A549 (cell line): ENCODE results near the gene NBL1. TPM values are rescaled to one million over a fixed set of nuclear protein-coding genes. Genes with fewer than 3 reads are reported as not detected.

Experiments
- ATAC-seq, 2 experiments: fragments of 200-7000 bp in 1 of 2; fragments of >200 bp in 1 of 2; cut with Nextera tagmentation in 1 of 2; cut with Tn5 transposase in 1 of 2; 3 replicates each; pipeline versions ENCODE4 v1.8.0 to v1.9.1; 2018 to 2020; ENCODE audit warnings: mild to moderate bottlenecking in 1 of 2, moderate library complexity in 1 of 2
- CTCF ChIA-PET: fragments of 300-600 bp; sonication (Branson Sonifier 250); formaldehyde crosslinking; extraction: SDS; loops from one replicate; lab custom pipeline; 2021; ENCODE audit warnings: antibody characterized with exemption, inconsistent platforms; lab: Yijun Ruan, JAX
- POLR2A ChIA-PET: fragments of 350-600 bp; formaldehyde crosslinking; extraction: SDS; loops from one replicate; lab custom pipeline; 2021; ENCODE audit warnings: antibody characterized with exemption, inconsistent platforms; lab: Yijun Ruan, JAX
- DNase-seq, 2 experiments: peaks; one replicate each; pipeline versions ENCODE4 v3.0.0 to v3.0.0-alpha.2; 2011 to 2016; ENCODE audit warnings: low read depth in 1 of 2, low spot score in 1 of 2
- FAIRE-seq: peaks from 2 replicates; lab custom pipeline; 2011; peaks lifted over from hg19 to GRCh38; lab: Jason Lieb, UNC
- H3K27ac ChIP-seq, 2 experiments: fragments of >200 bp; sonication (Bioruptor Twin); formaldehyde crosslinking; 3 replicates each; pipeline ENCODE4 v1.5.1; 2016 to 2017
- H3K4me1 ChIP-seq: fragments of >200 bp; sonication (Bioruptor Twin); formaldehyde crosslinking; 3 replicates; pipeline ENCODE4 v1.6.1; 2016
- H3K4me2 ChIP-seq: fragments of >200 bp; sonication (Bioruptor Twin); formaldehyde crosslinking; 3 replicates; pipeline ENCODE4 v1.6.1; 2016
- H3K4me3 ChIP-seq: fragments of >200 bp; sonication (Bioruptor Twin); formaldehyde crosslinking; 3 replicates; pipeline ENCODE4 v1.5.1; 2016
- H3K9me3 ChIP-seq: fragments of >200 bp; sonication (Bioruptor Twin); formaldehyde crosslinking; 3 replicates; pipeline ENCODE4 v1.6.1; 2016
- CBX2 ChIP-seq: fragments of 200-600 bp; sonication (generic); IDR thresholded peaks from 2 replicates; pipeline ENCODE4 v1.6.1; 2016; ENCODE audit warnings: low read depth, mild to moderate bottlenecking, borderline replicate concordance
- CEBPB ChIP-seq, 2 experiments: fragments of >200 bp in 1 of 2; sonication (Bioruptor Twin) in 1 of 2; formaldehyde crosslinking in 1 of 2; IDR thresholded peaks; 2 replicates each; pipeline ENCODE4 v1.6.1; 2012 to 2016
- EHMT2 ChIP-seq: fragments of 200-600 bp; sonication (generic); IDR thresholded peaks from 2 replicates; pipeline ENCODE4 v1.6.1; 2016; ENCODE audit warnings: antibody characterized with exemption, low read depth, mild to moderate bottlenecking, moderate library complexity
- EP300 ChIP-seq, 2 experiments: fragments of >200 bp; sonication (Bioruptor Twin); formaldehyde crosslinking; IDR thresholded peaks; 2 replicates in 1 of 2; 3 replicates in 1 of 2; pipeline ENCODE4 v1.6.1; 2016 to 2017
- FOSL2 ChIP-seq, 2 experiments: fragments of 450-650 bp in 1 of 2; fragments of >200 bp in 1 of 2; sonication (Bioruptor Twin) in 1 of 2; formaldehyde crosslinking; IDR thresholded peaks; 2 replicates each; pipeline versions ENCODE4 v1.5.0 to v1.6.1; 2016 to 2020; ENCODE audit warnings: mild to moderate bottlenecking in 1 of 2, moderate library complexity in 1 of 2
- HEYL ChIP-seq: fragments of 250-450 bp; sonication (Bioruptor Pico); IDR thresholded peaks from 2 replicates; pipeline ENCODE4 v1.8.0; 2021; ENCODE audit warnings: mild to moderate bottlenecking, moderate library complexity
- HOXA7 ChIP-seq: fragments of 250-450 bp; sonication (Bioruptor Pico); IDR thresholded peaks from 2 replicates; pipeline ENCODE4 v1.5.0; 2020; ENCODE audit warnings: mild to moderate bottlenecking, moderate library complexity
- MAZ ChIP-seq: fragments of 150-350 bp; IDR thresholded peaks from 2 replicates; pipeline ENCODE4 v1.6.1; 2014; ENCODE audit warnings: antibody characterized with exemption, low read depth, low read length, borderline replicate concordance
- MYC ChIP-seq: IDR thresholded peaks from 2 replicates; pipeline ENCODE4 v1.6.1; 2012; ENCODE audit warnings: mild to moderate bottlenecking, inconsistent platforms, low read length, improper control_type of control experiment, borderline replicate concordance
- NFE2L2 ChIP-seq: fragments of 150-350 bp; conservative IDR thresholded peaks from 2 replicates; pipeline ENCODE4 v1.6.1; 2014; ENCODE audit warnings: low read length
- NPAS2 ChIP-seq: fragments of 250-450 bp; sonication (Bioruptor Pico); IDR thresholded peaks from 2 replicates; pipeline ENCODE4 v1.8.0; 2022; ENCODE audit warnings: mild to moderate bottlenecking, moderate library complexity, borderline replicate concordance
- POLR2A ChIP-seq: IDR thresholded peaks from 2 replicates; pipeline ENCODE4 v1.6.1; 2012; ENCODE audit warnings: mild to moderate bottlenecking, low read length
- RARB ChIP-seq: fragments of 250-450 bp; sonication (Bioruptor Pico); IDR thresholded peaks from 2 replicates; pipeline ENCODE4 v1.8.0; 2021; ENCODE audit warnings: mild to moderate bottlenecking, moderate library complexity
- RCOR1 ChIP-seq: fragments of 150-350 bp; IDR thresholded peaks from 2 replicates; pipeline ENCODE4 v1.6.1; 2014; ENCODE audit warnings: antibody characterized with exemption, low read length, low read depth
- RNF2 ChIP-seq: fragments of 200-600 bp; sonication (generic); IDR thresholded peaks from 2 replicates; pipeline ENCODE4 v1.6.1; 2016; ENCODE audit warnings: low read depth, mild to moderate bottlenecking, antibody characterized with exemption, moderate library complexity, borderline replicate concordance
- SREBF2 ChIP-seq: fragments of 450-650 bp; IDR thresholded peaks from 2 replicates; pipeline ENCODE4 v1.6.1; 2014; ENCODE audit warnings: mild to moderate bottlenecking, moderate library complexity
- TP53 ChIP-seq: fragments of 250-450 bp; sonication (Bioruptor Pico); IDR thresholded peaks from 2 replicates; pipeline ENCODE4 v1.5.0; 2021; ENCODE audit warnings: mild to moderate bottlenecking, moderate library complexity
- ZC3H11A ChIP-seq: fragments of 450-650 bp; IDR thresholded peaks from 2 replicates; pipeline ENCODE4 v1.6.1; 2014; ENCODE audit warnings: antibody characterized with exemption, mild to moderate bottlenecking
- ZNF302 ChIP-seq: fragments of 250-450 bp; sonication (Bioruptor Pico); IDR thresholded peaks from 2 replicates; pipeline ENCODE4 v1.9.0; 2021; ENCODE audit warnings: inconsistent platforms, mild to moderate bottlenecking, moderate library complexity
- ZSCAN20 ChIP-seq: fragments of 250-450 bp; sonication (Bioruptor Pico); IDR thresholded peaks from 2 replicates; pipeline ENCODE4 v1.8.0; 2022; ENCODE audit warnings: mild to moderate bottlenecking, moderate library complexity
- WGBS: methylation state at CpG from one replicate; pipeline ENCODE4 v1.1.6; 2017; ENCODE audit errors: missing lambda C conversion rate; 5-methylcytosine and 5-hydroxymethylcytosine counted together
- polyA plus RNA-seq, 4 experiments: library from polyadenylated mRNA; depleted of rRNA in 3 of 4; stranded (reverse); fragments of >200 nt; fragmentation: RNase III in 1 of 4; extraction: RNeasy Plus Mini Kit Qiagen cat#74134 plus additional on column Dnase treatment in 1 of 4; gene quantifications; 2 replicates in 3 of 4; 3 replicates in 1 of 4; pipeline ENCODE4 v1.2.3, GENCODE V29; 2011 to 2017
- TF ChIP-seq, protein P1 (sequence below): fragments of >200 bp; sonication (Bioruptor Twin); formaldehyde crosslinking; IDR thresholded peaks from 3 replicates; pipeline ENCODE4 v1.5.1; 2016
- TF ChIP-seq, protein P2 (sequence below): fragments of 450-650 bp; IDR thresholded peaks from 2 replicates; pipeline ENCODE4 v1.6.1; 2014; ENCODE audit warnings: antibody characterized with exemption
- TF ChIP-seq, protein P3 (sequence below): fragments of 250-450 bp; sonication (Bioruptor Pico); IDR thresholded peaks from 2 replicates; pipeline ENCODE4 v1.5.0; 2021; ENCODE audit warnings: mild to moderate bottlenecking, moderate library complexity, borderline replicate concordance
- TF ChIP-seq, protein P4 (sequence below): fragments of >200 bp; sonication (Bioruptor Twin); formaldehyde crosslinking; IDR thresholded peaks from 2 replicates; pipeline ENCODE4 v1.6.1; 2016
- TF ChIP-seq, protein P5 (sequence below): IDR thresholded peaks from 2 replicates; pipeline ENCODE4 v1.6.1; 2012; ENCODE audit warnings: low read depth, borderline replicate concordance

NBL1 gene
- polyA plus RNA-seq, 2 of the 4 experiments (the other 2 are of a cell fraction): 16.3 to 19.0 TPM

DNA sequence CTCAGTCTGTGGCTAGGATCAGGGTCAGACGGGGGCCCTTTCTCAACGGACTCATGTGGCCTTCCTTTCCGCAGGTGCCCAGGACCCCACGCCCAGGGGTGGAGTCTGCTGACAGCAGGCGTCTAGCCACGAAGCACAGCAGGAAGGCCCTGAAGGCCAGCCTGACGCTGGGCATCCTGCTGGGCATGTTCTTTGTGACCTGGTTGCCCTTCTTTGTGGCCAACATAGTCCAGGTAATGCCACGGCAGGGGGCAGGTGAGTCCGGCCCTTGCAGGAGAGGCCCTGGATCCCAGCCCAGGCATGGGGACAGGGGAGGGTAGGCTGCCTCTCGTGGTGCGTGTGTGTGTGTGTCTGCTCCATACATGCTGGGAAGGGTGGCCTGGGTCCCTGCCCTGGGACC is 34.4 kb downstream of the NBL1 start:
- FAIRE-seq (no peak), DNase-seq (no peak), ATAC-seq (no peak)
- Histone ChIP-seq H3K27ac (no peak overlapping the region), H3K4me3 (no peak overlapping the region), H3K4me2 (no peak overlapping the region), H3K4me1 (no peaks in the 10 kb centered on the region), H3K9me3 (no peaks in the 10 kb centered on the region)
- ChIA-PET CTCF (interaction anchor here (4.7 kb wide), 1 partner anchor 26 kb away, joined by 15 read pairs; no protein-coding TSS in a partner anchor), POLR2A (no interaction called here)
- WGBS: 69% methylated on average over 4 of the region's 11 CpGs
- no peak for TF ChIP-seq HEYL (CRISPR knock-in tag)
- no peak for TF ChIP-seq ZSCAN20
- no peak for TF ChIP-seq RCOR1
- TF ChIP-seq SREBF2: no peak
- no peak for TF ChIP-seq EHMT2
- TF ChIP-seq NFE2L2: no peak
- TF ChIP-seq, protein P1, sequence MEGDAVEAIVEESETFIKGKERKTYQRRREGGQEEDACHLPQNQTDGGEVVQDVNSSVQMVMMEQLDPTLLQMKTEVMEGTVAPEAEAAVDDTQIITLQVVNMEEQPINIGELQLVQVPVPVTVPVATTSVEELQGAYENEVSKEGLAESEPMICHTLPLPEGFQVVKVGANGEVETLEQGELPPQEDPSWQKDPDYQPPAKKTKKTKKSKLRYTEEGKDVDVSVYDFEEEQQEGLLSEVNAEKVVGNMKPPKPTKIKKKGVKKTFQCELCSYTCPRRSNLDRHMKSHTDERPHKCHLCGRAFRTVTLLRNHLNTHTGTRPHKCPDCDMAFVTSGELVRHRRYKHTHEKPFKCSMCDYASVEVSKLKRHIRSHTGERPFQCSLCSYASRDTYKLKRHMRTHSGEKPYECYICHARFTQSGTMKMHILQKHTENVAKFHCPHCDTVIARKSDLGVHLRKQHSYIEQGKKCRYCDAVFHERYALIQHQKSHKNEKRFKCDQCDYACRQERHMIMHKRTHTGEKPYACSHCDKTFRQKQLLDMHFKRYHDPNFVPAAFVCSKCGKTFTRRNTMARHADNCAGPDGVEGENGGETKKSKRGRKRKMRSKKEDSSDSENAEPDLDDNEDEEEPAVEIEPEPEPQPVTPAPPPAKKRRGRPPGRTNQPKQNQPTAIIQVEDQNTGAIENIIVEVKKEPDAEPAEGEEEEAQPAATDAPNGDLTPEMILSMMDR: no peak
- TF ChIP-seq, protein P2, sequence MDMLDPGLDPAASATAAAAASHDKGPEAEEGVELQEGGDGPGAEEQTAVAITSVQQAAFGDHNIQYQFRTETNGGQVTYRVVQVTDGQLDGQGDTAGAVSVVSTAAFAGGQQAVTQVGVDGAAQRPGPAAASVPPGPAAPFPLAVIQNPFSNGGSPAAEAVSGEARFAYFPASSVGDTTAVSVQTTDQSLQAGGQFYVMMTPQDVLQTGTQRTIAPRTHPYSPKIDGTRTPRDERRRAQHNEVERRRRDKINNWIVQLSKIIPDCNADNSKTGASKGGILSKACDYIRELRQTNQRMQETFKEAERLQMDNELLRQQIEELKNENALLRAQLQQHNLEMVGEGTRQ: no peak
- TF ChIP-seq ZC3H11A: no peak
- TF ChIP-seq POLR2A: no peak
- TF ChIP-seq MAZ: no peak
- TF ChIP-seq, protein P3, sequence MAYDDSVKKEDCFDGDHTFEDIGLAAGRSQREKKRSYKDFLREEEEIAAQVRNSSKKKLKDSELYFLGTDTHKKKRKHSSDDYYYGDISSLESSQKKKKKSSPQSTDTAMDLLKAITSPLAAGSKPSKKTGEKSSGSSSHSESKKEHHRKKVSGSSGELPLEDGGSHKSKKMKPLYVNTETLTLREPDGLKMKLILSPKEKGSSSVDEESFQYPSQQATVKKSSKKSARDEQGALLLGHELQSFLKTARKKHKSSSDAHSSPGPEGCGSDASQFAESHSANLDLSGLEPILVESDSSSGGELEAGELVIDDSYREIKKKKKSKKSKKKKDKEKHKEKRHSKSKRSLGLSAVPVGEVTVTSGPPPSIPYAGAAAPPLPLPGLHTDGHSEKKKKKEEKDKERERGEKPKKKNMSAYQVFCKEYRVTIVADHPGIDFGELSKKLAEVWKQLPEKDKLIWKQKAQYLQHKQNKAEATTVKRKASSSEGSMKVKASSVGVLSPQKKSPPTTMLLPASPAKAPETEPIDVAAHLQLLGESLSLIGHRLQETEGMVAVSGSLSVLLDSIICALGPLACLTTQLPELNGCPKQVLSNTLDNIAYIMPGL (CRISPR knock-in tag): no peak
- TF ChIP-seq, protein P4, sequence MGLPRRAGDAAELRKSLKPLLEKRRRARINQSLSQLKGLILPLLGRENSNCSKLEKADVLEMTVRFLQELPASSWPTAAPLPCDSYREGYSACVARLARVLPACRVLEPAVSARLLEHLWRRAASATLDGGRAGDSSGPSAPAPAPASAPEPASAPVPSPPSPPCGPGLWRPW: no peak
- TF ChIP-seq ZNF302 (CRISPR knock-in tag): no peak
- TF ChIP-seq HOXA7 (CRISPR knock-in tag): no peak
- TF ChIP-seq CBX2: no peak

DNA sequence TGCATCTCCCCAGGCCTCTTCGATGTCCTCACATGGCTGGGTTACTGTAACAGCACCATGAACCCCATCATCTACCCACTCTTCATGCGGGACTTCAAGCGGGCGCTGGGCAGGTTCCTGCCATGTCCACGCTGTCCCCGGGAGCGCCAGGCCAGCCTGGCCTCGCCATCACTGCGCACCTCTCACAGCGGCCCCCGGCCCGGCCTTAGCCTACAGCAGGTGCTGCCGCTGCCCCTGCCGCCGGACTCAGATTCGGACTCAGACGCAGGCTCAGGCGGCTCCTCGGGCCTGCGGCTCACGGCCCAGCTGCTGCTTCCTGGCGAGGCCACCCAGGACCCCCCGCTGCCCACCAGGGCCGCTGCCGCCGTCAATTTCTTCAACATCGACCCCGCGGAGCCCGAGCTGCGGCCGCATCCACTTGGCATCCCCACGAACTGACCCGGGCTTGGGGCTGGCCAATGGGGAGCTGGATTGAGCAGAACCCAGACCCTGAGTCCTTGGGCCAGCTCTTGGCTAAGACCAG is 34.9 kb downstream of the NBL1 start:
- no peak overlapping the region for H3K4me2 ChIP-seq
- CTCF ChIA-PET: interaction anchor here (1.6 to 4.7 kb wide), 2 partner anchors 17 to 26 kb away, joined by 4 to 15 read pairs; no protein-coding TSS in a partner anchor
- no peaks in the 10 kb centered on the region for H3K4me1 ChIP-seq
- TF ChIP-seq FOSL2 (IDR thresholded peaks at IDR 0.05) (no peak), FOSL2 (CRISPR knock-in tag; IDR thresholded peaks at IDR 0.05) (no peak), EP300 (IDR thresholded peaks at IDR 0.05) (no peak), NPAS2 (no peak), TP53 (no peak), RNF2 (no peak), MYC (no peak), CEBPB (IDR thresholded peaks at IDR 0.05) (no peak), RCOR1 (no peak), RARB (CRISPR knock-in tag) (no peak)
- TF ChIP-seq, protein P5, sequence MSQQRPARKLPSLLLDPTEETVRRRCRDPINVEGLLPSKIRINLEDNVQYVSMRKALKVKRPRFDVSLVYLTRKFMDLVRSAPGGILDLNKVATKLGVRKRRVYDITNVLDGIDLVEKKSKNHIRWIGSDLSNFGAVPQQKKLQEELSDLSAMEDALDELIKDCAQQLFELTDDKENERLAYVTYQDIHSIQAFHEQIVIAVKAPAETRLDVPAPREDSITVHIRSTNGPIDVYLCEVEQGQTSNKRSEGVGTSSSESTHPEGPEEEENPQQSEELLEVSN: no peak
- no peaks in the 10 kb centered on the region for H3K9me3 ChIP-seq
- 91% methylated on average over 11 of the region's 34 CpGs for WGBS
- no peak overlapping the region for H3K4me3 ChIP-seq
- POLR2A ChIA-PET: no interaction called here
- DNase-seq: no peak
- no peak for ATAC-seq
- no peak for FAIRE-seq
- H3K27ac ChIP-seq: no peak overlapping the region
